Stimulated activated CD8-positive, alpha-beta memory T cell treated with anti-CD3 and anti-CD28 coated beads, Interleukin-15, amount 100 ng/mL, for 4 hours (primary cell): Measurements from ENCODE around the gene CALCR.

Experiments used
- DNase-seq, 2 donors: peaks; one replicate each; pipeline ENCODE4 v3.0.0-alpha.2; 2020; ENCODE audit warnings: low read depth in 2 of 2

CALCR gene

DNA sequence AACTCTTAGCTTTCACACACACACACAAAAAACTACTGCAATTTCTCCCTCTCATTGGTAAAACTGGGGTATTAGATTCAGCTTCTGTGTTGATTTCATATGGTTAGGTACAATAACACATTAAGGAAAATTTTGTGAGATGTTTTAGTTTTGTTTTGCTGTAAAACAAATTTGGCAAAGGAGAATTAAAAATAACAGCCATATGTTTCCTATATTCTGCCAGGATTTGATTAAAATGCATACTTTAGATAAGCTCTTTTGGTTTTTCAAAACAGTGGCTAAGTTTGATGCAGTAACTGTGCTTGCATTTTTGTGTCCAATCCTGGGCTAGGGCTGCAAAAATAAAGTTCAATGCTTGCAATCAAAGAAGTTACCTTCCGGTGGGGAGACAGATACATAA is 126.3 kb downstream of the CALCR start:
- no peak for DNase-seq

- no peak for DNase-seq
Measured at GRCh38 chr7:93447509-93447908, 127.0 kb downstream of the CALCR start.

DNA sequence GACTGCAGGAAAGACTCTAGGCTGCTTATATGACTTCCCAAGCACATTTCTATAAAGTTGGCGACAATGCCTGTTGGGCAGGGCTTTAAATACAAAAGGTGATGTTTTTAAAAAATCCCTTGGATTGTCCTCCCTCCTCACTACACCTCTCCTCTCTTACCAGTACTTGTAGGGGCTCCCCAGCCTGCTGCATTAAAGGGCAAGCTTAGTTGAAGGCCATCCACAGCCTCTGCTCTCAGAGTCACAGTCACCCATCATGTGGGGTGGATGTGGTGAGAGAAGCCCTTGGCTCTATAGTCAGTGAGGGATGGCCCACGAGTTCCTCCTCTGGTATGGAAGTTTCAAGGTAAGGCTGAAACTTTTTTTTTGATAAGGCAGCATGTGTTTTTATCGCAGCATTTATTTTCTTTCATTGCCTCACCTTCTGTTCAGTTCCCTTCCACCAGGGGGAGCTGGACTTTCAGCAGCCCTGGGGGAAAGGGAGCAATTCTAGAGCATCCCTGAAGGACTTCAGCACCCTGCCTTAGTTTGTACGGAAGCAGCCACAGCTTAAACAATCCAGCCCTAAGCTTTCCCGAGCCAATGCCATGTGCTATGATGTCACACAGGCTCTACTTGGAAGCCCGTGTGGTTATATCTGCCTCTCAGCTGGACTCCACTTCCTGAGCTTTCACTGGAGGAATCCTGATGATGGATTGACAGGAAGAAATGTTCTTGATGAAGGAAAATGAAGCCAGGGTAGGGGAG is 131.9 kb downstream of the CALCR start:
- DNase-seq = no peak

GRCh38 chr7:93435791-93436190 is 138.7 kb downstream of the CALCR start:
- no peak for DNase-seq

GRCh38 chr7:93432130-93432529 is 142.4 kb downstream of the CALCR start:
- DNase-seq = no peak

- DNase-seq = no peak
Measured at GRCh38 chr7:93430917-93431588, 143.5 kb downstream of the CALCR start.

DNA sequence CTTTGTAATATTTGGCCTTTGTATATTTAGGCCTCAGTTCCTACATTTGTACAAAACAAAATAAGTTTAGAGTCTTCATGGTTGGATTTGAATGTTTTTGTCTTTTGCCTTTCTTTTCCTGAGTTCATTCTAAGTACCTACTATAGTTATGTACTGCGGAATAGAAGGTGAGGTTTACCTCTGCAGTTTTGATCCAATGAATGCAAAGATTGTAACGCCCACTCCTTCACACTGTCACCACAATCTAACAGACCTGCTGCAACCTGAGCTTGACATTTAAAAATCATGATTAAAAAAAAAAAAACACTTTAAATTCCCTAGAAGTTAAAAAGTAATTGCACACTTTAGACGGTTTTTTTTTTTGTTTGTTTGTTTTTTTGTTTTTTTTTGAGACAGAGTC is 145.0 kb downstream of the CALCR start:
- no peak for DNase-seq

DNA sequence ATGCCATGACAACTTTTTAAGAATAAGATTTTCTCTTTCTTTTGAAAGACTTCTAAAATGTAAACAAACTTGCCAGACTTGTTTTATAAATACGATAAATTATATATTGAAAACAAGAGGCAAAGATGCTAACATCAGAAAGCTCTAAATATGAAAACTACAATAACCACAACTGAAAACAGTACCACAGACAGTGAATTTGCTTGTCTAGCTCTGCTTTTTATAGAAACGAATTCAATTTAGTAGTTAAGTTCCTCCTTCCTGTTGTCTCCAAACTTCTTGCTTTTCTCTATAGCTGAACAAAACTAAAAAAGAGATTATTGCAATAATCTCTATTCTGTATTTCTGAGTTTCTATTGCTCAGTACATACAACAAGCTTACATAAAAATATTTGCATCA is 147.4 kb downstream of the CALCR start:
- no peak for DNase-seq

DNA sequence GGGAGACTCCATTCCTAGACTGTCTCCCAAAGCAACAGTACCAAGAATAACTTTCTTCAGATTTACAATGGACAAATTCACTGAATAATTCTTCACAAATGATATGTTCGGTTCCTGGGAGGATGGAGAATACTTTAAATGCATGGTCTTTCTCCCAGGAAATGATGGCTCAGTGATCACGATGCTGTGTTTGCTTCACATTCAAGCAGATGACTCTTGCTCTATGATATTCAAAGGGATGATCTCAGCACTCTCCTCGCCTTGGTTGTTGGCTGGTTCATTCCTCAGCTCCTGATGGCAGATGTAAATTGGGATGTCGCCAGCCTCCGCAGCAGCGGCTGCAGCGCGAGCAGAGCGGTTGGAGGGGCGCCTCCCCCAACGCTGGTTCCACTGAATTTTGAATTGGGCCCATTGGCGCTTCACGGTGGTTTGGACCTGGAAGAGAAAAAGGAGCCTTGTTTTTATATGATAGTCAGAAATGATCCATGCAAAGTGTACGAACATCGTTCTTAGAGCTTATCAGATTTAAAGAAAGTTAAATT is 148.3 kb downstream of the CALCR start:
- no peak for DNase-seq

DNA sequence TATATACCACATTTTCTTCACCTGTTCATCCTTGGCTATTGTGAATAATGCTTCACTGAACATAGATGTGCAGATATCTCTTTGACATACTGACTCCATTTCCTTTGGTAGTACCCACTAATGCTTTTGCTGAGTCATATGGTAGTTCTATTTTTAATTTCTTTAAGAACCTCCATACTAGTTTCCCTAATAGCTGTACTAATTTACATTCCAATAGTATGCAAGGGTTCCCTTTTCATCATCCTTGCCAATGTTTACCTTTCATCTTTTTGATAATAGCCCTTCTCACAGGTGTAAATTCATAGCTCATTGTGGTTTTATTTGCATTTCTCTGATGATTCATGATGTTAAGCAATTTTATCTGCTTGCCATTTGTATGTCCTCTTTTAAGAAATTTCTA is 159.9 kb downstream of the CALCR start:
- no peak for DNase-seq

DNA sequence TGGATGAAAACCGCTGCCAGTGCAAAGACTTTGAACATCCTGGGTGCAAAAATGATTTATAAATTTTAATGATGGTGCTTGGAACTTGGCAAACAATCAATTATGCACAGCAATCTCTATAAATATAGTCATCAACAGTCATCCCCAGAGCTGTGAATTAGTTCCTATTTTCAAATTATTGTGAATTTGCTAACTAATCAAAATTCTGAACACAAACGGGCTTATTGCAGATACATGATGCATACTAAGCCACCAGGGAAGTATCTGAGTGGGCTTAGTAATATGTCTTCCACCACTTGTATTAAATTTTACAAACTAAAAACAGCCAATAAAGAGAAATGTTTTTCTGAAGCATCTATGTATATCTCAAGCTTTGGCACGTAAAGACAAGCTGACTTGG is 165.2 kb downstream of the CALCR start:
- no peak for DNase-seq

DNA sequence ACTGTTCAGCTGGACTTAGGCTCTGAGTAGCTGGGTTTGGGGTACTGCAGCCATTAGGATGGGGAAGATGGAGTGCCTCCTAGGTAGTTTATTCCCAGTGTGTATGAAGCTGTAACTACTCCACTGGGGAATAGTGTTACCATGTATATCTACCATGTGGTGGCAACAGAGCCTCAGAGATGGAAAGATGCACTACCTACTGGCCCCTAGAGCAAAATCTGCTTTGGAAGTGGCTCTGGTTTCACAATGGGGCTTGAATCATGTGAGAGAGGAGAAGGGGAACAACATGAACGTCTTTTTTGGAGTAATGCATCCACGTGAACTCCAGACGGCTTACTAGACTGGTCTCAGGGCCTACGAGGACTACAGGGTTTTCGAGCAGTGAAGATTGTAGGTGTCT is 167.3 kb downstream of the CALCR start:
- no peak for DNase-seq

GRCh38 chr7:93402944-93403343 is 171.6 kb downstream of the CALCR start:
- no peak for DNase-seq

GRCh38 chr7:93399642-93400041 is 174.9 kb downstream of the CALCR start:
- no peak for DNase-seq

DNA sequence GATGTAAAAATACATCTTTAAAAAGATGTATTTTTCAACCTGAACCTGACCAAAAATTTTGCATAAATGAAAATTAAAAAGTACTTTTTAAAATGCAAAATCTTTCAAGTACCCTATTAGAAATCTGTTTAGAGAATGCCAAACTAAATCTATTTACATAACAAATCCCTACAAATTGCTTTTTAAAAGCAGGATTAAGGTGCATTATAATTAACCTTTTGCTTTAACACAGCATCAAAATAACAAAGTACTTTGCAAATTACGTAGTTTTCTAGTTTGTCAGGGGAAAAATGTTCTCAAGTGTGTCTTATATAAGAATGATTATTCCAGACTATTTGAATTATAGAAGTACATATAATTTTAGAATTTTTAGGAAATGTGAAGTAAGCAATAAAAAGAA is 181.5 kb downstream of the CALCR start:
- DNase-seq = no peak

DNA sequence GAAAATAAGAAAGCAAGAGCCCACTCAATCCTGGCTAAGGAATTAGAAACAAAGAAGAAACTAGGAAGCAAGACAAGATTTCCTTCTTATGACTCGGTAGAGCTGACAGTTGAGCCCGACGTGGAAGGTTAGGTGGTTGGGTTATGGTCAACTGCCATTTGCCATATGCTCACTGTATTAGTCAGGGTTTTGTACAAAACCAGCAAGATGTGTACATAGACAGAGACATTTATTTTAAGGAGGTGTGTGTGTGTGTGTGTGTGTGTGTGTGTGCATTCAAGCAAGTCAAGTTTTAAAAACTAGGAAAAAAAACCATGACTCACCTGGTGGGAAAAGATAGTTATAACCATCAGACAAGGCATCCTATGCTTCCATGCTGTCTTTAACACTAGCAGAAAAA is 183.9 kb downstream of the CALCR start:
- DNase-seq = no peak

GRCh38 chr7:93382362-93382761 is 192.2 kb downstream of the CALCR start:
- no peak for DNase-seq

- no peak for DNase-seq
Measured at GRCh38 chr7:93378131-93378760, 196.3 kb downstream of the CALCR start.

DNA sequence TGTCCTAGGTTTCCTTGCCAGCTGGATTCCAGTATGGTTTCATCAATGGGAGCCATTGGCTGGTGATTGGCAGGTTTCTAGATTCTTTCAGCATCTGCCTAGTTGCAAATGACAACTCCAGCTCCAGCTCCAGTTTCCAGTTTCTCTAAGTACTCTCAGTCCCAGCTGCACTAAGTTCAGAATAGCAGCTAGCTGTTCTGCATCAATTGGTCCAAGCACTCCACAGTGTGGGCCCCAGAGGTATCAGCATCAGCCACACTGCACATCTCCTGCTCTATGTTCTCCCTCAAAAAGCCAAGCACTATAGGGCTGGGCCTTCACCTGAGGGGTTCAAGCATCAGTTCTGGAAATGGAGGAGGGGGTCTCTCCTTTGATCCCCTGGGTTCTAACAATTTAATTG is 198.9 kb downstream of the CALCR start:
- no peak for DNase-seq
